Activated CD8-positive, alpha-beta memory T cell treated with anti-CD3 and anti-CD28 coated beads, Interleukin-2, amount 50 U/mL, for 4 hours (primary cell): ENCODE measurements around the gene ZIC1.

Source experiments
- DNase-seq: peaks from one replicate; pipeline ENCODE4 v3.0.0-alpha.2; 2020

Gene ZIC1

GRCh38 chr3:147409143-147410115 lies at the start of gene ZIC1:
TSS of gene ZIC1 (plus strand) at chr3:147409365. CDS start at chr3:147410113, 748 bp downstream.
- no peak for DNase-seq

GRCh38 chr3:147360051-147360439 lies 49.1 kb upstream of the ZIC1 start:
- DNase-seq, result no peak

GRCh38 chr3:147360646-147361453 lies 48.3 kb upstream of the ZIC1 start:
- DNase-seq, result no peak

- no peak for DNase-seq
Observed at GRCh38 chr3:147361454-147362420, 47.4 kb upstream of the ZIC1 start.

GRCh38 chr3:147364771-147365170 lies 44.4 kb upstream of the ZIC1 start:
- DNase-seq, result no peak

GRCh38 chr3:147365196-147366115 lies 43.7 kb upstream of the ZIC1 start:
- no peak for DNase-seq

- no peak for DNase-seq
Observed at GRCh38 chr3:147367676-147368075, 41.5 kb upstream of the ZIC1 start.

GRCh38 chr3:147368151-147368550 lies 41.0 kb upstream of the ZIC1 start:
- no peak for DNase-seq

- no peak for DNase-seq
Observed at GRCh38 chr3:147368561-147369221, 40.5 kb upstream of the ZIC1 start.

- no peak for DNase-seq
Observed at GRCh38 chr3:147369231-147369630, 39.9 kb upstream of the ZIC1 start.

GRCh38 chr3:147369661-147370123 lies 39.5 kb upstream of the ZIC1 start:
- DNase-seq, result no peak

GRCh38 chr3:147370349-147370748 lies 38.8 kb upstream of the ZIC1 start:
- no peak for DNase-seq

GRCh38 chr3:147371140-147371539 lies 38.0 kb upstream of the ZIC1 start:
- no peak for DNase-seq

- DNase-seq, result no peak
Observed at GRCh38 chr3:147371771-147372340, 37.3 kb upstream of the ZIC1 start.

GRCh38 chr3:147372525-147373027 lies 36.6 kb upstream of the ZIC1 start:
- DNase-seq, result no peak

- no peak for DNase-seq
Observed at GRCh38 chr3:147373301-147373700, 35.9 kb upstream of the ZIC1 start.

GRCh38 chr3:147377412-147378367 lies 31.5 kb upstream of the ZIC1 start:
- DNase-seq, result no peak

GRCh38 chr3:147379651-147380050 lies 29.5 kb upstream of the ZIC1 start:
- DNase-seq, result no peak

- no peak for DNase-seq
Observed at GRCh38 chr3:147380387-147380951, 28.7 kb upstream of the ZIC1 start.
